Left renal cortex interstitium (tissue), 4 donors: Measurements from ENCODE around the gene FXYD4. TPM values are rescaled to one million over a fixed set of nuclear protein-coding genes. Genes with fewer than 3 reads are reported as not detected.
A peak's percentile ranks its signal among the peaks of the same experiment; 100 is the strongest.

Experiments used
- DNase-seq, 4 donors: peaks; one replicate each; pipeline ENCODE4 v3.0.0-alpha.2; 2013; ENCODE audit warnings: low read depth in 4 of 4, low spot score in 2 of 4, missing footprints in 1 of 4
- polyA plus RNA-seq, 4 donors: library from polyadenylated mRNA; unstranded; fragments of 120-200 nt; gene quantifications; one replicate each; pipeline ENCODE4 v1.2.1, GENCODE V29; 2013; ENCODE audit not compliant: insufficient read length in 4 of 4

Gene FXYD4
- polyA plus RNA-seq, 4 donors: 0.41 to 1.5 (median 0.52) TPM; not detected in 1

- no peak for DNase-seq
Measured at GRCh38 chr10:43393606-43394360, 22.3 kb downstream of the FXYD4 start.

DNA sequence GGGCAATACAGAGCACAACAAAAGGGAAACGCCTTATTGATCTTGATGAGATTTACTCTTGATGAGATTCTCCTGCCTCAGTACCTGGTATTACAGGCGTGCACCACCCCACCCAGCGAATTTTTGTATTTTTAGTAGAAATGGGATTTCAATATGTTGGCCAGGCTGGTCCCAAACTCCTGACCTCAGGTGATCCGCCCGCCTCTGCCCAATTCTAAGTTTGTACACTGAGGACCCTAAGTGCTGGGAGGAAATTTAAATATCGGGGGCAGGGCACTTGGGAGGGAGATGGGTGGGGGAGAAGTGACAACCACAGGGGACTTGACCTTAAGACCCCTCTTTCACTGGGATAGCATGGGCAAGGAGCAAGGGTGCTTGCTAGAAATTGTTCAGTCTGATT lies 23.4 kb downstream of the FXYD4 start:
- DNase-seq: no peak

GRCh38 chr10:43395571-43396060 lies 24.2 kb downstream of the FXYD4 start:
- DNase-seq: peak in 1 of 4 donors; percentile 34

GRCh38 chr10:43396061-43396927 lies 24.9 kb downstream of the FXYD4 start:
- DNase-seq: peak in 2 of 4 donors; percentile 41 to 57

DNA sequence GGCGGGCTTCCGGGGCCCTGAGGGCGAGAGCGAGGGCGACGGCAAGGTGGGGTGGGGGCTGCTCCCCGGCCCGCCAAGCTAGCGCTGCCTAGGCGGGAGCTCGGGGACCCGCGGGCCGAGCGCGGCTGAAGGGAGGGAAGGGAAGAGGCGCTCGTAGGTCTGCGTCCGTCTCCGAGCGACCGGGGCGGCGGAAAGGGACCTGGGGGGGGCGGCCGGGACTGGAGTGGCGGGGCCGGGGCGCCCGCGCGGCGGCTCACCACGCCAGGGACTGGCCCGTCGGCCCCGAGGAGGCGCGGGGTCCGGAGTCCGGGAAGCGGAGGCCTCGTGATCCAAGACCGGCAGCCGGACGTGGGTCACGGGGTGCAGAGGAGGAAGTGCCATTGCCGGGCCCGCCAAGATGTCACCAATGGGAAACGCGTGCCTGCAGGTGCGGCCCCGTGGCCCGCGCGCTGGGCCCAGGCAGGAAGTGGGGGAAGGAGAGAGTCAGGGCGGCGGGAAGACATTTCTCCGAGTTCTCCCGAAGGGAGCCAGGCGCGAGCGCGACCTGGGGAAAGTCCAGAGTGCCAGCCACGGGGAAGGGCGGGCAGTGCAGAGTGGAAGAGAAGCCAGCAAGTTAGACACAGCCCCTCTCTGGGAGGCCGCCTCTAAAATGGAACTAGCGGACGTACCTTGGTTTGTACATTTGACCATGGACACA lies 25.6 kb downstream of the FXYD4 start:
- peak in 2 of 4 donors; percentile 45 to 68 for DNase-seq

DNA sequence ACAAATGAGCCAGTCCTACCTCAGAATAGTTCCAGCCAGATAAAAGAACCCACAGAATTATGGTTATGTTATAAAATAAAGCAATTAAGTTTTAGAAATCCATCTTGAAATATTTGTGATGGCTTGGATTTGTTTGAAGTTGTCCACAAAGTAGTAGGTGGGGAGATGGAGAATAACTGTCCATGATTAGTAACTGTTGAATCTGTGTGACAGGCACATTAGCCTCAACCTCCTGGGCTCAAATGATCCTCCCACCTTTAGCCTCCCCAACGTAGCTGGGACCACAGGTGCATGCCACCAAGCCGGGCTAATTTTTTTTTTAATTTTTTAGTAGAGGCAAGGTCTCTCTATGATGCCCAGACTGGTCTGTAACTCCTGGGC lies 27.5 kb downstream of the FXYD4 start:
- no peak for DNase-seq

- DNase-seq: no peak
Measured at GRCh38 chr10:43399320-43400310, 28.2 kb downstream of the FXYD4 start.

DNA sequence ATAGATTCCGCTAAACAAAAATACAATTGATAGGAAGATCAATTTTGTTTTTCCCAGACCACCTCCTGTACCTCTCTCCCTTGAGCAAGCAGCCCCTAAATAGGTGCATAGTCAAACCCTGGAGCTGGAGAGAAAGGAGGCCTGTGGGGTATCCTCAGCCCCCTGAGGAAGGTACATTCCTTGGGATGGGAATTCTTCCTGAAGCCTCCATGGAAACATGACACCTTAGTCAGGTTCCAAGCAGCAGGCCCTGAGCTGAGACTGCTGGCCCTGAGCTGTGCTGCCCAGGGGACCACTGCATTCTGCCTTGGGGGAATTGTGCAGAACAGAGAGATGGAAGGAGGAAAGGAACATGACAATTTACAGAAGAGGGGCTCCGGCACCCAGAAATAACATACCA lies 30.2 kb downstream of the FXYD4 start:
- no peak for DNase-seq

DNA sequence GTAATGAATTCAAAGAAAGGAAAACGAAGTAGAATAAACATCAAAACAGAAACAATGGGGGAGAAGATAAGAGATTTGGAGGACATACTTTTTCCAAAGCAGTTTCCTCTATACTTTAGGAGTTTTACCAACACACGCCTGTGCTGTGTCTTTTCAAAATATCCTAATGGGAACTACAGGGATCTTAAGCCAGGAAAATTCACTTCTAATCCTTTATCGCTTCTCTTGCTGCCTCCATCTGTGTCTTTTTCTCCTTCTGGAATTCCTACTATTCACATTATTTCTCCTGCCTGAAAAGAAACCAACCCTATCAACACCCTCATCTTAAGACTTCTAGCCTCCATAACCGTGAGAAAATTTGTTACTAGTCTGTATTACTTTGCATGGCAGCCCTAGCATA lies 30.7 kb downstream of the FXYD4 start:
- DNase-seq: no peak

GRCh38 chr10:43402880-43403452 lies 31.5 kb downstream of the FXYD4 start:
- DNase-seq: no peak

DNA sequence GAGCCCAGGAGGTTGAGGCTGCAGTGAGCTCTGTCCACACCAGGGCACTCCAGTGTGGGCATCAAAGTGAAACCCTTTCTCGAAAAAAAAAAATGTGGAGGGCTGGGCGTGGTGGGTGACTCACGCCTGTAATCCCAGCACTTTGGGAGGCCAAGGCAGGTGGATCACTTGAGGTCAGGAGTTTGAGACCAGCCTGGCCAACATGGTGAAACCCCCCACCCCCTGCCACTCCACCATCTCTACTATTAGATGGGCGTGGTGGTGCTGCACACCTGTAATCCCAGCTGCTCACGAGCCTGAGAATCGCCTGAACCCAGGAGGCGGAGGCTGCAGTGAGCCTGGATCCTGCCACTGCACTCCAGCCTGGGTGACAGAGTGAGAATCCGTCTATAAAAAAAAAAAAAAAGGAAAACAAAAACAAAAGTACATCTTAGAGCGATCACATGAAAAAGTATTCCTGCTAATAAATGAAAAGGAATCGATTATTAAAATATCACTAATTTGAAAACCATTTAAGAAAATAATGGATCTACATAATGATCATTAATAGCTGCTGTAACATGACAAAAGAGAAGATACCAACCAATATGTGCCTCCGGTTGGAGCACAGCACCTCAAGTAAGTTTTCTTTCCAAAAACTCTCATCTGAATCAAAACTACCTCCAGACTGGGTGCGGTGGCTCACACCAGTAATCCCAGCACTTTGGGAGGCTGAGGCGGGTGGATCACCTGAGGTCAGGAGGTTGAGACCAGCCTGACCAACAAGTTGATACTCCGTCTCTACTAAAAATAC lies 32.7 kb downstream of the FXYD4 start:
- no peak for DNase-seq

DNA sequence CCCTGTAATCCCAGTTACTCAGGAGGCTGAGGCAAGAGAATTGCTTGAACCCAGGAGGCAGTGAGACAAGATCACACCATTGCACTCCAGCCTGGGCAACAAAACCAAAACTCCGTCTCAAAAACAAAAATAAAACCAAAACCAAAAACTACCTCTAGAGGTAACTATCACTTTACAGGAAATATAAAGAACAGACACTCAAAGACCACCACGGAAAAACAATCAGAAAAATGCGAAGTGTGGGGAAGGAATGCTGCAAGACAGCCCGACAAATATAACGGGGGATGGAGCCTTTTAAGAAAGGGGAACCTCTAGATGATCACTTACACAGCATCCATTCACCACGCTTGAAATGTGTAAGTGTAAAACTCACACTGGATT lies 33.3 kb downstream of the FXYD4 start:
- DNase-seq: no peak

GRCh38 chr10:43407148-43407575 lies 35.7 kb downstream of the FXYD4 start:
- no peak for DNase-seq

GRCh38 chr10:43407576-43408330 lies 36.3 kb downstream of the FXYD4 start:
- DNase-seq: peak; percentile 65 to 80 (median 76)

GRCh38 chr10:43408331-43408709 lies 36.9 kb downstream of the FXYD4 start:
- DNase-seq: no peak

DNA sequence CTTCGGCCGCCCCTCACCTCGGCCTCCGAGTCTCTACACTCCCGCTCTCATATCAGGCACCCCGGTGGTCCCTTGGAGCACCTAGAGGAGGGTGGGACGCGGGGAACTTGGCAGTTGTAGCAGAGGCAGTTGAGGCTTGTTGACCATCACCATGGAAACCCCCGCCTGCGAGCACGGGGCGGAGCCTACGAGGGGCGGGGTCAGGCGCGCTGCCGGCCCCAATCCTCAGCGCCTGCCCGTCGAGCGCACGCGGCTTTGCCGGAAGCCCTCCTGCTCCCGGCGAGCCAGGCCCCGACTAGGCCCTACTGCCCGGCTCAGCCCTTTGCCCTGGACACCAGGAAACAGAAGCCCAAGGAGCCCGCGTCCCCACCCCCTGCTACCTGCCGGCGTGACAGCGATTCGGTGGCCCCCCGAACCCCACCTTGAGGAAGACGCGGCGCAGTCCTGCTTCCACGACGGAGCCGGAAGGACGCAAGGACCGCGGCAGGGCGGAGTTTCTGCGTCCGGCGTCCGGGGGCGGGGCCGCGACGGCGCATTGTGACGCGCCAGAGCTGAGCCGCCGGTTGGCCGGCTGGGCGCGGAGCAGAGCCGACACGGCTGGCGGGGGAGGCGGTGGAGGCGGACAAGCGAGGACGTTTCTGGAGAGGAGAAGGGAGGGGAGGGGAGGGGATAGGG lies 37.4 kb downstream of the FXYD4 start, which contains the start of gene HNRNPF:
TSS of gene HNRNPF (minus strand) at position 477 of the 675 bp plus-strand sequence. CDS start 21,302 bp downstream, outside the sequence.
- DNase-seq: peak; percentile 88 to 92 (median 91)
